Erythroblast (primary cell): ENCODE results near the gene PPP1R18.

Experiments
- GATA1 ChIP-seq: IDR thresholded peaks from 2 replicates; pipeline ENCODE4 v1.6.1; 2011; ENCODE audit warnings: low read depth, mild to moderate bottlenecking, control low read depth, low read length, moderate library complexity
- POLR2A ChIP-seq: IDR thresholded peaks from 2 replicates; pipeline ENCODE4 v1.6.1; 2011; ENCODE audit warnings: mild to moderate bottlenecking, low read length

- no peak for TF ChIP-seq POLR2A
- no peak for TF ChIP-seq GATA1
Measured at GRCh38 chr6:30657454-30657853, 29.0 kb downstream of the PPP1R18 start.
